ENCODE results near the gene PRF1.

Gene PRF1

DNA sequence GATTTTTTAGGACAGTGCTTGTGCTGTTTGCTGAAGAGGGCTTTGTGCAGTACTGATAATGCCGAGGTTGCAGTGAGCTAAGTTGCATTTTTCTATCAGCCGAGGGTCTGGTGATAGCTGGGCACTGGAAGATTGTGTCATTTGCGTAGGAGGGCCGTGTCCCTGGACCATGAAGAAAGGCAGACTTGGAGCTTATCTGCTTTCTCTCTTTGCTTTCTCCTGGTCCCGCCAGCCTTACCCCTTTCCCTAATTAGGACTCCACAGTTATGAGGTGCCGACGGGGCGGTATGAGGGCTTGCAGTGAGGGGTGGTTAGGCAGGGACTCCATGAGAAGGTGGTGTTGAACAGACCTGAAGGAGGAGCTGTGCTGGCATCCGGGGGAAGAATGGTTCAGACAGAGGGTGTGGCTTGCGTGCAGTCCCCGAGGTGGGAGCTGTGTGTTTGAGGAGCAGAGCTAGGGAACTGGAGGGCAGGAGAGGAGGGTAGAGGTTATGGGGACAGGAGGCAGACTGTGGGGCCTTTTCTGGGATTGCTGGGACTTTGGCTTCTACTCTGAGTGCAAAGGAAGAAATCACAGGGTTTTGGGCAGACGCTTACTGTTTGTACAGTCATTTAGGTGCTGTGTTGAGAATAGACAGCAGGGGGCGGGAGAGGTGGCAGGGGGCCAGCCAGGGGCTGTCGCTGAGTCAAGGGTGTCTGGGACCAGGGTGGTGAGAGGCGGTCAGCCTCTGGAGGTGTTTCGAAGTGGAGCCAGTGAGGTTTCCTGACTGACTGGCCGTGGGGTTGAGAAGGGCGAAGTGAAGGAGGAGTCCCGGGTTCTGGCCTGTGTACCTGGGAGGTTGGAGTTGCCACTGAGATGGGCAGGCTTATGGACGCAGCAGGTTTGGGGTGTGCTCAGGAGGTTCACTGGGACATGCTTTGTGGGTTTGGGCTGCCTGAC is 43.4 kb downstream of the PRF1 start:
- DNase-seq: peak; percentile 91 to 93

DNA sequence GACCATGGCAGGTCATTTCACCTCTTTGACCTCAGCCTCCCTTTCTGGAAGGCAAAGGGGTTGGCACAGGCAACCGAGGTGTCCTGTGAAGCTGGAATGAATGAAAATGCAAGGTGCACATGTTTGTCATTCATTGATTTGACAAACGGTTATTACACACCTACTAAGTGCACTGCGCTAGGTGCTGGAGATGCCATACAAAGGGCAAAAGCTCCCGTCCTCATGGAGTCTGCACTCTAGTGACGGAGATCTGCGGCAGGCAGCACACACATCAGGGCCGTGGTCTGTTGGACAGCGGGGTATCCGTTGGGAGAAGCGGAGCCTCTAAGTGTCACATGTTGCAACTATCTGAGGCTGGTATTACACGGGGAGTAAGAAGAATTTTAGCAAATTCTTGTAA is 44.2 kb downstream of the PRF1 start:
- no peak for DNase-seq

DNA sequence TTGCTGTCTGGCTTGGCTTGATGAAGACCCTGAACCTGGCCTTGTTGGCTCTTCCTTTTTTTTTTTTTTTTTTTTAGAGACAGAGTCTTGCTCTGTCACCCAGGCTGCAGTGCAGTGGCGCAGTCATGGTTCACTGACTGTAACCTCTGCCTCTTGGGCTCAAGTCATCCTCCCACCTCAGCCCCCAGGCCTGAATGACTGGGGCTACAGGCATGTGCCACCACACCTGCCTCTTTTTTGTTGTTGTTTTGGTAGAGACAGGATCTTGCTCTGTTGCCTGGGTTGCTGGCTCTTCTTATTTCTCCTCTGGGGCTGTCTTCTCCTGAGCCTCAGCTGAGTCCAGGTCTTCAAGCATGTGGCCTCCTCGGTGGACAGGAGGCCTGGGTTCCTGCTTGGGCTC is 44.7 kb downstream of the PRF1 start:
- no peak for DNase-seq

DNA sequence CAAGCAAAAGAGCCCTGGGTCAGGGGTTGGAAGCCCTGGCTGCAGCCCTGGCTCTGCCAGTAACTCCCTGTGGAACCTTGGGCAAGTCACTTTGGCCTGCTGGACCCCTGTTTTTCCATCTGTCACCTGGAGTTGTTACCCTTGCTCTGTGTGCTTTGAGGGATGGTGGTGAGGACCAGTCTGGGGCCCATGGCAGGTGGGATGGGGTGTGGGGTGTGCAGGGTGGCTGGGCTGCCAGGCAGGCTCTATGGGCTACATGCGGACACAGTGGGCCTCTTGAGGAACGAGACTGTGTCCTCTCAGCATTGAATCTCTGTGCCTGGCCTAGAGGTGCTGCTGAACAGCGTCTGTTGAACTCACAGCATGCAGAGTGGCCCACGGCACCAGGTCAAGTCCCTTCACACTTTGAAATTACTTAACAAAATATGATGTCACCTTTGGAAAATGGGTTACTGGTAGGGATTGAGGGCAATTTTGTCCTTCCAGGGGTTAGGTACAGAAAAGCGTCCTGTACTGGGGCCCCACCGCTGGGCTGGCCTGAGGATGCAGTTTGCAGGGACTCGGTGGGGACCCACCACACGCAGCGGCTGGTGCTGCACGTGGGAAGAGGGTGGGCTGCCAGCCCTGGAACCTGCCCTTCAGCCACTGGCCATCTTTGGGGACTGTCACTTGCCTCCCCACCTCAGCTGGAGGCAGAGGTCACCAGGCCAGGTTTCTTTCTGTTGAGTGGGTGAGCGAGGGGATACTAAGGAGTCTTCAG is 45.3 kb downstream of the PRF1 start:
- DNase-seq: no peak

DNA sequence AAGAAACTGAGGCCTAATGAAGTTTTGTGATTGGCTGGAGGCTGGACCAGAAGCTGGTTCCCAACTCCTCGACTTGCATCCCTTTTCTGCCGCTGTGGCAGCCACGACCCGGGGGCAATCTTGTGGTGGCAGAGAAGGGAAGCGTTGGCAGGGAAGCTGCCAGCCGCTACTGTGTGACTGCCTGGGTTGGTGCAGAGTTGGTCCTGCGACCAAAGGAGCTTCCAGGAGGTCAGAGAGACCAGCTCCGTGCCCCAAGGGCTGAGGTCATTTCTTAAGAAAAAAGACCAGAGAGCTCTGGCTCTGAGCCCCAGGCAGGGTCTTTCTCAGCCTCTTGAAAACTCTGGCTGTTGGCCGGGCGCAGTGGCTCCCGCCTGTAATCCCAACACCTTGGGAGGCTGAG is 47.2 kb downstream of the PRF1 start:
- DNase-seq: no peak

DNA sequence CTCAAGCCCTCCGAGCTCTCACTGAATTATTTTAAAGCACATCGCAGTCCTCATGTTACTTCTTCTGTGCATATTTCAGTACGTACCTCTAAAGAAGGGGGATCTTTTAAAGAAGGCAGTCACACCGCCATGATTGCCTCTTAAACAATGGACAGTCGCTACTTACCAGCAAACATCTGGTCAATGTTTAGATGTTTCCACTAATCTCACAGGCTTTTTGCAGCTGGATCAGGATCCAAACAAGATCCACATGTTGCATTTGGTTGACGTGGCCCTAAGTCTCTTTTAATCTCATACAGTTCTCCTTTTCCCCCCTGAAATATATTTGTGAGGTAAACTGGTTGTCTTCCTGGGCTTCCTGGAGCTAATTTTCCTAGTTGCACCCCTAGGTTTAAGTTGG is 50.0 kb downstream of the PRF1 start:
- no peak for DNase-seq

DNA sequence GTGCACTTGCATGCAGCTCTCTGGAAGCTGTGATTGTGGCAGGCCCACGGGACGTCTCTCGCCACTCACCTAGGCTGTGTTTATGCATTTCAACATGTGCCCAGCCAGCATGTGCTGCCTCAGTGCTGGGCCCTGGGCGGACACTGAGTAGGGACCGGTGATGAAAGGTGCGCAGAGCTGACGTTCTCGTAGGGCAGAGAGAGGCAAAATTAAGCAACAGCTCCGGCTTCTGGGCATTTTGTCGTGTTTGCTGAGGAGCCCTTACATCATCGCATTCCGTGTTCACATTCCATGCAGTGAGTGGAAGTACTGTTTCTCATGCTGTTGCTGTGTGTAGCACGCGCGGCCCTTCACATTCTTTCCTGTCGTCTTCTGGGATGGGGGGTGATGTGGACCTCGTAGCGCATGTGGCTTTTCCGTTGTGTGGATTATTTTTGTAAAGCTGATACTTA is 50.5 kb downstream of the PRF1 start:
- no peak for DNase-seq

DNA sequence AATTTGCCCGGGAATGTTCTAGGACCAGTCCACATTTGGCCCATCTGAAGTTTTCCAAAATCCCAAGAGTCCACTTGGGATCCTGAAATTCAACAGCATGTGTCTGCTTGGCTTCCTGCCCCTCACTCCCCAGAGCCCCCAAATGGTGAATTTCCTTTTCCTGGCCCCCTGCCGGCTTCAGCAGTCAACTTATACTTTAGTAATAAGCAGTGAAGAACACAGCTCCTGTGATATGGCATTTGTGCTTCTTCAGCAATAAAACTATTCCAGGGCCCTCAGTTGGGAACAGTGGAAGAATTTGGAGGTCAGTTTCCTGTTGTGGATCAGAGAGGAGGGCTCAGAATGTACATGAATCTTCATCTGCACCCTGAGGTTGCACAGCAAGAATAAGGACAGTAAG is 51.1 kb downstream of the PRF1 start:
- DNase-seq: no peak

DNA sequence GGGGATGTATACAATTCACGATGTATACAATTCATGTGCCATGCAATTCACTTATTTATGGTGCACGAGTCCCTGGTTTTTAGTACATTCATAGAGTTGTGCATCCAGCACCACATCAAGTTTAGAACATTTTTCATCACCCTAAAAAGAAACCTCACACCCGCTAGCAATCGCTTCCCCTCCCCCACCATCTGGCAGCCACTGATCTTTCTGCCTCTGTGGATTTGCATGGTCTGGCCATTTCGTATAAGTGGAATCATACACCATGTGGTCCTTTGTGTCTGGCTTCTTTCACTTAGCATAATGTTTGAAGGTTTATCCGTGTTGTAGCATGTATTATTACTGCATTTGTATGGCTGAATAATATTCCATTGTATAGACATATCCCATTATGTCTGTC is 52.1 kb downstream of the PRF1 start:
- DNase-seq: no peak

DNA sequence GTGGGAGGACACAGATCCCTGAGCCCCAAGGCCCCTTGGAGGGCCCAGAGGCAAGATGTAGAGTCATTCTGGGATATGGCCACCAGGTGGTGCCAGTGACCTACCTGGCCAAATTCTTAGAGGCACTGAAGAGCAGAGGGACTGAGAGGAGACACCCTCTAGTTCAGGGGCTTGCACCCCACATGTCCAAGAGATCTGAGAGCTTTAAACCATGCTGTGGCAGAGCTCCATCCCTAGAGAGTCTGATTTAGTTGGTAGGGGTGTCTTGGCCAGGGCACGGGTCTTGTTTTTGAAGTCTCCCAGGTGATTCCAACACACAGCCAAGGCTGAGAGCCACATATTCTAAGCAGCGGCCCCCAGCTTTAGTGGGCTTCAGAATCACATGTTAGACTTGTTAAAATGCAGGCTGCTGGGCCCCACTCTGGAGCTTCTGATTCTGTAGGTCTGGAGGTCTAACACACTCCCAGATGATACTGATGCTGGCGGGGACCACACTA is 52.5 kb downstream of the PRF1 start:
- DNase-seq: peak; percentile 70 to 80

DNA sequence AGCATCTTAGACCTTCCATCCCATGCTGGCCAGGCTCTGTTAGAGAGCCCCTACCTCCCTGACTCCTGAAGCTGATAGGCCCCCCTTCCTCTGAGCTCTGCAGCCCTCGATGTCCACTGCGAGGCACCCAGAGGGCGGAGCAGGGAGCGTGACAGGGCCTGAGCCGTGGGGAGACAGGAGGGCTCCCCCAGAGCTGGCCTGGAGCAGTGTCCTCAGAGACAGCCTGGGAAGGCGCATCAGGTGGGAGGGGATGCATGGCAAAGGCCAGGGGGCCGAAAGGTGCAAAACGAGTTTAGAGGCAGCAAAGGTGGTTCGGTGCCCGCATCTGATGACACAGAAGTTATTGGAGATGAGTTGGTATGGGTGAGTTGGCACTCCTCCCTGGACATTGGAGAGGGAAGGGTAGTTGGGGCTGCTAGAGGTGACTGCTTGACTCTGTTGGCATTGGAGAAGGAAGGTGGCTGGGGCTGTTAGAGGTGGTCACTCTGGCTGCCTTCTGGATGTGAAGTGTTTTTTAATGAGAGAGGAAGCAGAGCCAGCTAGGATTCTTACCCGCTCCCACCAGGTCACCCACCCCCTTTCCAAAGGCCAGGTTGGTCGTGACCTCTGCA is 53.1 kb downstream of the PRF1 start:
- no peak for DNase-seq

All from Kasumi-1 (cell line).